ENCODE data around the gene SLC2A14.
"Not testable (repeated sequence)": the region's sequence is repeated elsewhere in the genome, so short reads cannot be mapped to it uniquely, and the experiment has no call there.

SLC2A14 gene

GRCh38 chr12:7835116-7835515 is 37.6 kb downstream of the SLC2A14 start:
- in situ Hi-C loops (cut with HindIII; ENCODE audit: low sequenced_read_pairs): no loop called here

- in situ Hi-C loops (cut with HindIII; ENCODE audit: low sequenced_read_pairs): no loop called here
Observed at GRCh38 chr12:7834701-7835100, 38.0 kb downstream of the SLC2A14 start.

DNA sequence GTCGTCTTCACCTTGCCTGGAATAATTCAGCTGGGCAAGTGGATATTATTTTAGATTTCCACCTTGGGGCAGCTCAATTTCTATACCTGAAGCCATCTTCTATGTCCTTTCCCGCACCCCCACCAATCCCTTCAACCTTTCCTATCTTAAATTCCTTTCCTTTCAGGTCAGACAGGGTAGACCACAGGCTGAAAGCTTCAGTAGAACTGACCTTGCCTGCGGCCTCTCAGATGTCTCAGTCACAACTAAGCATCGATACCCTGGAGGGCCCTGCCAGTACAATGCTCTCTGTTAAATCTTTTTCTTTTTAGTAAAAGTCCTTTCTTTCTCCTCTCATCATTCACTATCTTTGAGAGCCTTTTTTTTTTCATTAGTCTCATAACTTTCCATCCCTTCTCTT is 38.9 kb downstream of the SLC2A14 start:
- in situ Hi-C loops (cut with HindIII; ENCODE audit: low sequenced_read_pairs): no loop called here

DNA sequence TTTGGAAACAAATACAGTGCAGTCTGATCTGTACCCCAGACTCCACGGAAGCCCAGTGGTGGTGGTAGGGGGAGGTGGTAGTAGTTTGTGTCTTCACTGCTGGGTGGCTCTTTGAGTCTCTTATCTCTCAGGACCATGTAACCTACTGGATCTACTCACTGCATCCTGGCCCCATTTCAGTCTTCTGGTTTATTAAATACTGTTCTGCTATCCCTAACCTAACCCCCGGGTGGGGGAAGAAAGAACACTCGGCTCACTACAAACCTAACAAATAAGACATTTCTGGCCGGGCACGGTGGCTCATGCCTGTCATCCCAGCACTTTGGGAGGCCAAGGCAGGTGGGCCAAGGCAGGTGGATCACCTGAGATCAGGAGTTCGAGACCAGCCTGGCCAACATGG is 39.5 kb downstream of the SLC2A14 start:
- in situ Hi-C loops (cut with HindIII; ENCODE audit: low sequenced_read_pairs): not testable (repeated sequence)

DNA sequence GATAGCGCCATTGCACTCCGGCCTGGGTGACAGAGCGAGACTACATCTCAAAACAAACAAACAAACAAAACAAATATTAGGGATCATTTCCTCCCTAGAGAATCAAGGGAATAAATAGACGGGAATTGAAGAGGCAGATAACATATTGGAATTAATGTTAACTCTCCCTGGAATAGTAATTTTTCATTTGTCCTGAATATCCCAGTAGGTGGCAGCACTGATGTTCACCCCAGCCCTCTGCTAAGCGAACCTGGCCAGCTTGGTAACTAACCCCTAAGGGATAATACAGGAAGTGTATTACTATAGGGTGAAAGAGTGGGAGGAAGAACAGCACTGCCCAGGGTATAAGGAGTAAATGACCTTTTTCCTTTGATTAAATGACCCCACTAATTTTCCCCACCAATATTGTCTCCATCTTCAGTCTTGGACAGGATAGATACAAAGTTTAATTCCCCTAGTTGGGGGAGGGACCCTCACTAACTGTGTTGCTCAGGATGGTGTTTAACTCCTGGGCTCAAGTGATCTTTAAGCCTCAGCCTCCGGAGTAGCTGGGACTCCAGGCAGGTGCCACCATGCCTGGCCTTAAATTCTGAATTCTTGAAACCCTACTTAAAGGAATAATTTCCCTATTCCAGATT is 40.5 kb downstream of the SLC2A14 start:
- in situ Hi-C loops (cut with HindIII; ENCODE audit: low sequenced_read_pairs): no loop called here

DNA sequence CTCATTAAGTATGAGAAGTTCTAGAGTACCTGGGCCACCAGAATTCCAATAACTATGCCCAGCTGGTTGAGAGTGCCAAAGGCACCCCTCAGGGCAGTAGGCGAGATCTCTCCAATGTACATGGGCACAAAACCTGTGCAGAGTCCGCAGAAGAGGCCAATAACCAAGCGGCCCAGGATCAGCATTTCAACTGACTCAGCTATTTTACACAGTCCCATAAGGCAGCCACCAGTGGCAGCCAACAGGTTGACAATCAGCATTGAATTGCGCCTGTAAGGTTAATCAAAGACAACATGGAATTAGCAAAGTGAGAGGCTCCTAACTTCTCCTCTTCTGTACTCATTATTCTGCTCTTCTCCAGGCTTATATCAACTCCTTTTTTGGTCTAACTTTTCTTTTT is 43.0 kb downstream of the SLC2A14 start:
- in situ Hi-C loops (cut with HindIII; ENCODE audit: low sequenced_read_pairs): not testable (repeated sequence)

DNA sequence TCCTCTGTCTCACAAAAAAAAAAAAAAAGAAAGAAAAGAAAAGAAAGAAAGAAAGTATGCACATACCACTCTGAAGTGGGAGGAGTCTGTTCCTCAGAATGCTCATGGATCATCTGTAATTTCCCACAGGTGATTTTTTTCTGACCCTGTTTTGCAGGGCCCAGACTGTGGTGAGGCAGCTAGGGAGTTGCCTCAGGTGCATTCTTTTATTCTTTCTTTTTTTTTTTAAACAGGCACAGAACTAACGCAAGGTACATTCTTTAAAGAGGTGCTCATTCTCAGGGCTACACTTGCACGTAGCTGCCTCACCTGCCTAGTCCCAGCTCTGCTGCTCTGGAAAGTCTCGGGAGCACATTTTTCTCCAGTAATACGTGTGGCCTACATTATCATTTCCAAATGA is 47.0 kb downstream of the SLC2A14 start:
- in situ Hi-C loops (cut with HindIII; ENCODE audit: low sequenced_read_pairs): not testable (repeated sequence)

GRCh38 chr12:7806863-7807487 is 65.7 kb downstream of the SLC2A14 start:
- in situ Hi-C loops (cut with HindIII; ENCODE audit: low sequenced_read_pairs): no loop called here

GRCh38 chr12:7806319-7806718 is 66.4 kb downstream of the SLC2A14 start:
- in situ Hi-C loops (cut with HindIII; ENCODE audit: low sequenced_read_pairs): not testable (repeated sequence)

- in situ Hi-C loops (cut with HindIII; ENCODE audit: low sequenced_read_pairs): no loop called here
Observed at GRCh38 chr12:7801460-7801859, 71.3 kb downstream of the SLC2A14 start.

DNA sequence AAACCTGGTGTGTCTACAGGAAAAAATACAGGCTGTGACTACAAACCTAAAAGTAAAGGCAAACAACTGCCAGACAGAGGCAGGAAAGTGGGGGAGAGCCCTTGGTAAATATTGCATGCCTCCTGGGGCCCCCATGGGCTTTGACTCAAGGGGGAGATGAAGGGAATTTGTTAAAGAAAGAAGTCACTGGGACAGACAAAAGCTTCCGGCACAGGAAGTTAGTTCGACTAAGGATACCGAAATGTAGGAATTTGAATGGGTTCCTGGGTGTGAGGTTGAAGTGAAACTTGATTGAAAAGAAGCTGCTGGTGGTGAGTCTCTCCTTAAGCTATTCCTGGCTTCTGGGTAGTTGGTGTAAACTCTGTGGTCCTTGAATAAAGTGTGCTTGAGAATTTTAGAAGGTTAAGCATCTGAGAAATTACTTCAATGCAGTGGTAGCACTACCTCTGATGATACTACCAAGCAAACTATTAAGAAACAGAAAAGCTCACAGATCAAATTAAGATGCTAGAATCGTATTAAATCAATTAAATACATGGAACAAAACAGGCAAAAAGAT is 73.9 kb downstream of the SLC2A14 start:
- in situ Hi-C loops (cut with HindIII; ENCODE audit: low sequenced_read_pairs): not testable (repeated sequence)

DNA sequence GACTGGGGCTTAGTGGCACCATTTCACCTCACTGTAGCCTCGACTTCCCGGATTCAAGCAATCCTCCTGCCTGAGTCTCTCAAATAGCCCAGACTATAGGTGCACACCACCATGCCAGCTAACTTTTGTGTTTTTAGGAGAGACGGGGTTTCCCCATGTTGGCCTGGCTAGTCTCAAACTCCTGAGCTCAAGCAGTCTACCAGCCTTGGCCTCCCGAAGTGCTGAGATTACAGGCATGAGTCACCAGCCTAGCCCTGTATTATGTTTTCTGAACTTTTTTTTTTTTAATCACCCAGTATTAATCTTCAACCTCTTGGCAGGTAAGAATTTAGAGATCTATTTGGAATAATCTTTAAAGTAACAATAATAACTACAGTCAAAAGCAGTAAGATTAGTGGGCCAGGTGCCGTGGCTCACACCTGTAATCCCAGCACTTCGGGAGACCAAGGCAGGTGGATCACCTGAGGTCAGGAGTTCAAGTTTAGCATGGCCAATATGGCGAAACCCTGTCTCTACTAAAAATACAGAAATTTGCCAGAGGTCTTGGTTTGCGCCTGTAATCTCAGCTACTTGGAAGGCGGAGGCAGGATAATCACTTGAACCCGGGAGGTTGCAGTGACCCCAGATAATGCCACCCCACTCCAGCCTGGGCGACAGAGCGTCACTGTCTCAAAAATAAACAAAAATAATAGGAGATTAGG is 74.9 kb downstream of the SLC2A14 start:
- in situ Hi-C loops (cut with HindIII; ENCODE audit: low sequenced_read_pairs): no loop called here

DNA sequence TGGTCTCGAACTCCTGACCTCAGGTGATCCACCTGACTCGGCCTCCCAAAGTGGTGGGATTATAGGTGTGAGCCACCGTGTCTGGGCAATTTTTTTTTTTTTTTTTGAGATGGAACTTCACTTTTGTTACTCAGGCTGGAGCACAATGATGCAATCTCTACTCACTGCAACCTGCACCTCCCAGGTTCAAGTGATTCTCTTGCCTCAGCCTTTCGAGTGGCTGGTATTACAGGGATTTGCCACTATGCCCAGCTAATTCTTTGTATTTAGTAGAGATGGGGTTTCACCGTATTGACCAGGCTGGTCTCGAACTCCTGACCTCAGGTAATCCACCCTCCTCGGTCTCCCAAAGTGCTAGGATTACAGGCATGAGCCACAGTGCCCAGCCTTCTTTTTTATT is 75.4 kb downstream of the SLC2A14 start:
- in situ Hi-C loops (cut with HindIII; ENCODE audit: low sequenced_read_pairs): not testable (repeated sequence)

DNA sequence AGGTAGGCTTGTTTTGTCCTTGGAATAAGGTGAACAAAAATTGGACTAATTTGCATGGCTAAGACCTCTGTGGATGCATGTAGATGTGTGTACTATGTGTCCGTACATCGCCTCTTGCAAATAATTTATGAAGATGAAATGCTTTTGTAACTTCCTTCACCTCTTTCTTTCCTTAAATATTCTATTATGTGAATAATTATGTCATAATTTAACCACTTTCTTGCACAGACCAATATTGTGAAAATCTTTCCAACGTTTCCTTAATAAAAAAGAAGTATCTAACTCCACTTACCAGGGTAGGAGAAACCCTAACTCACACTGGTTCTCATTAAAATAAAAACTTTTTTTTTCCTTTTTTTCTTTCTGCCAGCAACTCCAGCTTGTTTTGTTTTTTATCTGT is 79.5 kb downstream of the SLC2A14 start:
- in situ Hi-C loops (cut with HindIII; ENCODE audit: low sequenced_read_pairs): no loop called here

- in situ Hi-C loops (cut with HindIII; ENCODE audit: low sequenced_read_pairs): loop anchor here (10.0 kb wide), 1 partner anchor 74 kb away; the partner anchor contains the start of gene DPPA3
Observed at GRCh38 chr12:7788884-7789528, 83.7 kb downstream of the SLC2A14 start, which contains the start of gene NANOG. NANOG (plus strand) TSS chr12:7789402; CDS start chr12:7789615, 213 bp downstream.

GRCh38 chr12:7788294-7788660 is 84.4 kb downstream of the SLC2A14 start:
- in situ Hi-C loops (cut with HindIII; ENCODE audit: low sequenced_read_pairs): loop anchor here (10.0 kb wide), 1 partner anchor 73 kb away; the partner anchor contains the start of gene DPPA3

DNA sequence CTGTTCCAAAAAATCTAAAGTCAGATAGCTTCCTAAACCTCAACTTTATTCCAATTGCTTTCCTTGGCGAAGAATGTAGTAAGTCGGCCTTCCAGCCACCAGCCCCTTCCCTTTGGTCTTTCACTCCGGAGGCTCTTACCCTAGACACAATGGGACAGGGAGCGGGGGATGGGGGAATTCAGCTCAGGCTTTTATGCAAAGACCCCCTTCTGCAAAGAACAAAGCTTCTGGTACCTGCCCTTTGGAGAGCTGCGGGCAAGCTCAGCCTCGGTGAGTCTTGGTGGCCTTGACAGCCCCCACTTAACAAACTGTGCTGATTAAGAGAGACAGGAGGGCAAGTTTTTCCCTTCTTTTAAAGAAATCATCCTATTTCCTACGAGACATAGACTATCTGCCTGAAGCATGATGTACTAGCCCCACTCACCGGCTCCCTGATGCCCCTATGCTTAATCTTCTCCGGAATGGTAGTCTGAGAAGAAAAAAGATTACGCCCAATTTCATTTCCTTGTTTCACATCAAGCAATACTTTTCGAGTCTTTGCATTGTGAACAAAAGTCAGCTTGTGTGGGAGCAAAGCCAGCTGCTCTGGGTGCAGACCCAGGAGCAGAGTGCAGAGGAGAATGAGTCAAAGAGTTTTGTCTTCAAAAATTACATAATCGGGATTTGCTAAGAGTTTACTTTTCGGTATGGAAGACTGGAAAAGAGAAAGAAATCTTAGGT is 85.0 kb downstream of the SLC2A14 start:
- in situ Hi-C loops (cut with HindIII; ENCODE audit: low sequenced_read_pairs): loop anchor here (10.0 kb wide), 1 partner anchor 73 kb away; the partner anchor contains the start of gene DPPA3

- in situ Hi-C loops (cut with HindIII; ENCODE audit: low sequenced_read_pairs): loop anchor here (10.0 kb wide), 1 partner anchor 70 kb away; the partner anchor contains the start of gene DPPA3
Observed at GRCh38 chr12:7784701-7785100, 88.0 kb downstream of the SLC2A14 start.

GRCh38 chr12:7783433-7783832 is 89.3 kb downstream of the SLC2A14 start:
- in situ Hi-C loops (cut with HindIII; ENCODE audit: low sequenced_read_pairs): loop anchor here (10.0 kb wide), 1 partner anchor 69 kb away; the partner anchor contains the start of gene DPPA3

DNA sequence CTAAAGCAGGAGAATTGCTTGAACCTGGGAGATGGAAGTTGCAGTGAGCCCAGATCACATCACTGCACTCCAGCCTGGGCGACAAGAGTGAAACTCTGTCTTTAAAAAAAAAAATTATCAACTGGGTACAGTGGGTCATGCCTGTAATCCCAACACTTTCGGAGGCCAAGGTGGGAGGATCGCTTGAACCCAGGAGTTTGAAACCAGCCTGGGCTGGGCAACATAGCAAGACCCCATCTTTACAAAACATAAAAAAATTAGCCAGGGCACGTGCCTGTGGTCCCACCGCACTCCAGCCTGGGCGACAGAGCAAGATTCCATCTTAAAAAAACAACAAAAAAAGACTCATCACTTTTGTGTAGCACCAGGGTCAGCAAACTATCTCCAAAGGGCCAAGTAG is 90.7 kb downstream of the SLC2A14 start:
- in situ Hi-C loops (cut with HindIII; ENCODE audit: low sequenced_read_pairs): loop anchor here (10.0 kb wide), 1 partner anchor 67 kb away; the partner anchor contains the start of gene DPPA3

Measured in endothelial cell of hepatic sinusoid (primary cell).